Inferior parietal cortex (tissue), 1 donor: ENCODE results near the gene ATP6V1G2.
A peak's percentile ranks its signal among the peaks of the same experiment; 100 is the strongest.
"Not testable (repeated sequence)": the region's sequence is repeated elsewhere in the genome, so short reads cannot be mapped to it uniquely, and the experiment has no call there.

Experiments
- DNase-seq: peaks from one replicate; pipeline ENCODE4 v3.0.0-alpha.2; 2016; ENCODE audit errors: extremely low spot score

ATP6V1G2 gene

GRCh38 chr6:31575952-31576685 is 29.7 kb upstream of the ATP6V1G2 start:
- no peak for DNase-seq

GRCh38 chr6:31575335-31575901 is 29.0 kb upstream of the ATP6V1G2 start, which contains the start of gene TNF:
TSS of gene TNF (plus strand) at chr6:31575565. CDS start at chr6:31575742, 177 bp downstream.
- DNase-seq: no peak

DNA sequence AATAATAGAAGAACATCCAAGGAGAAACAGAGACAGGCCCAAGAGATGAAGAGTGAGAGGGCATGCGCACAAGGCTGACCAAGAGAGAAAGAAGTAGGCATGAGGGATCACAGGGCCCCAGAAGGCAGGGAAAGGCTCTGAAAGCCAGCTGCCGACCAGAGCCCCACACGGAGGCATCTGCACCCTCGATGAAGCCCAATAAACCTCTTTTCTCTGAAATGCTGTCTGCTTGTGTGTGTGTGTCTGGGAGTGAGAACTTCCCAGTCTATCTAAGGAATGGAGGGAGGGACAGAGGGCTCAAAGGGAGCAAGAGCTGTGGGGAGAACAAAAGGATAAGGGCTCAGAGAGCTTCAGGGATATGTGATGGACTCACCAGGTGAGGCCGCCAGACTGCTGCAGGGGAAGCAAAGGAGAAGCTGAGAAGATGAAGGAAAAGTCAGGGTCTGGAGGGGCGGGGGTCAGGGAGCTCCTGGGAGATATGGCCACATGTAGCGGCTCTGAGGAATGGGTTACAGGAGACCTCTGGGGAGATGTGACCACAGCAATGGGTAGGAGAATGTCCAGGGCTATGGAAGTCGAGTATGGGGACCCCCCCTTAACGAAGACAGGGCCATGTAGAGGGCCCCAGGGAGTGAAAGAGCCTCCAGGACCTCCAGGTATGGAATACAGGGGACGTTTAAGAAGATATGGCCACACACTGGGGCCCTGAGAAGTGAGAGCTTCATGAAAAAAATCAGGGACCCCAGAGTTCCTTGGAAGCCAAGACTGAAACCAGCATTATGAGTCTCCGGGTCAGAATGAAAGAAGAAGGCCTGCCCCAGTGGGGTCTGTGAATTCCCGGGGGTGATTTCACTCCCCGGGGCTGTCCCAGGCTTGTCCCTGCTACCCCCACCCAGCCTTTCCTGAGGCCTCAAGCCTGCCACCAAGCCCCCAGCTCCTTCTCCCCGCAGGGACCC is 28.0 kb upstream of the ATP6V1G2 start:
- no peak for DNase-seq

DNA sequence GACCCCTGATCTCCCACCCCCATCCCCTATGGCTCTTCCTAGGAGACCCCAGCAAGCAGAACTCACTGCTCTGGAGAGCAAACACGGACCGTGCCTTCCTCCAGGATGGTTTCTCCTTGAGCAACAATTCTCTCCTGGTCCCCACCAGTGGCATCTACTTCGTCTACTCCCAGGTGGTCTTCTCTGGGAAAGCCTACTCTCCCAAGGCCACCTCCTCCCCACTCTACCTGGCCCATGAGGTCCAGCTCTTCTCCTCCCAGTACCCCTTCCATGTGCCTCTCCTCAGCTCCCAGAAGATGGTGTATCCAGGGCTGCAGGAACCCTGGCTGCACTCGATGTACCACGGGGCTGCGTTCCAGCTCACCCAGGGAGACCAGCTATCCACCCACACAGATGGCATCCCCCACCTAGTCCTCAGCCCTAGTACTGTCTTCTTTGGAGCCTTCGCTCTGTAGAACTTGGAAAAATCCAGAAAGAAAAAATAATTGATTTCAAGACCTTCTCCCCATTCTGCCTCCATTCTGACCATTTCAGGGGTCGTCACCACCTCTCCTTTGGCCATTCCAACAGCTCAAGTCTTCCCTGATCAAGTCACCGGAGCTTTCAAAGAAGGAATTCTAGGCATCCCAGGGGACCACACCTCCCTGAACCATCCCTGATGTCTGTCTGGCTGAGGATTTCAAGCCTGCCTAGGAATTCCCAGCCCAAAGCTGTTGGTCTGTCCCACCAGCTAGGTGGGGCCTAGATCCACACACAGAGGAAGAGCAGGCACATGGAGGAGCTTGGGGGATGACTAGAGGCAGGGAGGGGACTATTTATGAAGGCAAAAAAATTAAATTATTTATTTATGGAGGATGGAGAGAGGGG is 27.1 kb upstream of the ATP6V1G2 start:
- DNase-seq: no peak

DNA sequence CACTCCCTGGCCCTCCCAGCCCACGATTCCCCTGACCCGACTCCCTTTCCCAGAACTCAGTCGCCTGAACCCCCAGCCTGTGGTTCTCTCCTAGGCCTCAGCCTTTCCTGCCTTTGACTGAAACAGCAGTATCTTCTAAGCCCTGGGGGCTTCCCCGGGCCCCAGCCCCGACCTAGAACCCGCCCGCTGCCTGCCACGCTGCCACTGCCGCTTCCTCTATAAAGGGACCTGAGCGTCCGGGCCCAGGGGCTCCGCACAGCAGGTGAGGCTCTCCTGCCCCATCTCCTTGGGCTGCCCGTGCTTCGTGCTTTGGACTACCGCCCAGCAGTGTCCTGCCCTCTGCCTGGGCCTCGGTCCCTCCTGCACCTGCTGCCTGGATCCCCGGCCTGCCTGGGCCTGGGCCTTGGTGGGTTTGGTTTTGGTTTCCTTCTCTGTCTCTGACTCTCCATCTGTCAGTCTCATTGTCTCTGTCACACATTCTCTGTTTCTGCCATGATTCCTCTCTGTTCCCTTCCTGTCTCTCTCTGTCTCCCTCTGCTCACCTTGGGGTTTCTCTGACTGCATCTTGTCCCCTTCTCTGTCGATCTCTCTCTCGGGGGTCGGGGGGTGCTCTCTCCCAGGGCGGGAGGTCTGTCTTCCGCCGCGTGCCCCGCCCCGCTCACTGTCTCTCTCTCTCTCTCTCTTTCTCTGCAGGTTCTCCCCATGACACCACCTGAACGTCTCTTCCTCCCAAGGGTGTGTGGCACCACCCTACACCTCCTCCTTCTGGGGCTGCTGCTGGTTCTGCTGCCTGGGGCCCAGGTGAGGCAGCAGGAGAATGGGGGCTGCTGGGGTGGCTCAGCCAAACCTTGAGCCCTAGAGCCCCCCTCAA is 25.9 kb upstream of the ATP6V1G2 start, which contains the start of gene LTA:
Gene LTA (plus strand): TSS at position 249 of the 871 bp plus-strand sequence. CDS start 454 bp downstream, at position 703.
- no peak for DNase-seq

DNA sequence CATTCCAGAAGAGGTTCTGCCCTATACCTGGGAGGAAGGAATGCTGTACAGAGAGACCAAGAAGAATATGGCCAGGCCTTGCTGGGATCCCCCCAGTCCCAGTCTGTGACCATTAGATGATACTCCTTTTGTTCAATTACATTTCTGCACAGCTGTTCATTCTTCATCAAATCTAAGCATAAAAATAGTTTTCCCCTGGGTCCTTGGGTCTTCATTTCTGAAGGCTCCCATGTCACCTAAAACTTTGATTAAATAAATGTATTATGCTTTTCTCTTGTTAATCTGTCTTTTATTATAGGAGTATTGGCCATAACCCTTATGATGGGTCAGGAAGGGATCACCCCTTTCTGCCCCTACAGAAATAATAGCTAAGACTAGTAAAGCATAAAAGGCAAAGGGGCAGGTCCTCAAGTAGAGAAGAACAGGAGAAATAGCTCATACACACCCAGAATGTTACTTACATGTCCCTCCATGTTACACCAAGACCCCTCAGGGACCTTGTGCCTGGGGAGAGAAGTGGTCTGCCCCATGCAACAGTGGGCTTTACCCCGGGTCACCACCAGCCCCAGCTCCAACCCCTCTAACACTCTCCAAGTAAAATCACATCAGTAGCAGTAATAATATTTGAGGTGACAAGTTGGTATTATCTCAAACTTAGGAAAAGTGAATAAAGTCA is 23.6 kb upstream of the ATP6V1G2 start:
- no peak for DNase-seq

- DNase-seq: no peak
Measured at GRCh38 chr6:31568537-31568961, 22.1 kb upstream of the ATP6V1G2 start.

DNA sequence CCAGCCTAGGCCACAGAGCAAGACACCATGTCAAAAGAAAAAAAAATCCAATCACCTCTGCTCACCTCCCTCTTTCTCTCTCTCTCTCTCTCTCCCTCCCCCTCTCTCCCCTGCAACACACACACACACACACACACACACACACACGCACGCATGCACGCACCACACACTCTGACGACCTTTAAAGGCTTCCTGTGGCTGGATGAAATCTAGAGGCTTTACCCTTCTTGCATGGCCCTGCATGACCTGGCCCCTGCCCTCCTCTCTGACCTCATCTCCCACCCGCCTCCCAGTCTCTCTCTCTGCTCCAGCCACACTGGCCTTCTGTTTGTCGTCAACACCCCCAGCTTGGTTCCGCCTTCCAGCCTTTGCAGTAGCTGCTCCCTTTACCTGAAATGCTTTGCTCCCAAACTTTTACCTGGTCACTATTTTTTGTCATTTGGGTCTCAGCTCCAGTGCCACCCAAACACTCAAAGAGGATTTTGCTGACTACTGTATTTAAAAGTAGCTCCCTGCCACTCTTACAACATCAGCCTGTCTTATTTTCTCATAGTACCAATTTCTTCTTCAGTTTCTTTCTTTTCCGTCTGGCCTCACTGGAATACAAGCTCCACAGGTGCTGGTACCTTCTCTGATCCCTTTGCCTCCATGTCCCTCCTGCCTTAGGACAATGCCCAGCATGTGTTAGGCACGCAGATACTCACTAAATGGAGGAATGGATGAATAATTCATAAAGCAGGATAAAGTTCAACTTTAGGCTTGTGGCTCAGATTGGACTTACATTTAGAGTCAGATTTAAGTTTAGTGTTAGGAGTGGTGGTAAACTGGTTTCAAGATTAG is 21.3 kb upstream of the ATP6V1G2 start:
- DNase-seq: no peak

GRCh38 chr6:31560697-31561058 is 14.3 kb upstream of the ATP6V1G2 start:
- DNase-seq: no peak

GRCh38 chr6:31559958-31560696 is 13.7 kb upstream of the ATP6V1G2 start:
- DNase-seq: no peak

GRCh38 chr6:31559606-31559957 is 13.2 kb upstream of the ATP6V1G2 start:
- no peak for DNase-seq

- peak; percentile 40 for DNase-seq
Measured at GRCh38 chr6:31558631-31559500, 12.5 kb upstream of the ATP6V1G2 start.

GRCh38 chr6:31558318-31558625 is 11.9 kb upstream of the ATP6V1G2 start:
- DNase-seq: no peak

DNA sequence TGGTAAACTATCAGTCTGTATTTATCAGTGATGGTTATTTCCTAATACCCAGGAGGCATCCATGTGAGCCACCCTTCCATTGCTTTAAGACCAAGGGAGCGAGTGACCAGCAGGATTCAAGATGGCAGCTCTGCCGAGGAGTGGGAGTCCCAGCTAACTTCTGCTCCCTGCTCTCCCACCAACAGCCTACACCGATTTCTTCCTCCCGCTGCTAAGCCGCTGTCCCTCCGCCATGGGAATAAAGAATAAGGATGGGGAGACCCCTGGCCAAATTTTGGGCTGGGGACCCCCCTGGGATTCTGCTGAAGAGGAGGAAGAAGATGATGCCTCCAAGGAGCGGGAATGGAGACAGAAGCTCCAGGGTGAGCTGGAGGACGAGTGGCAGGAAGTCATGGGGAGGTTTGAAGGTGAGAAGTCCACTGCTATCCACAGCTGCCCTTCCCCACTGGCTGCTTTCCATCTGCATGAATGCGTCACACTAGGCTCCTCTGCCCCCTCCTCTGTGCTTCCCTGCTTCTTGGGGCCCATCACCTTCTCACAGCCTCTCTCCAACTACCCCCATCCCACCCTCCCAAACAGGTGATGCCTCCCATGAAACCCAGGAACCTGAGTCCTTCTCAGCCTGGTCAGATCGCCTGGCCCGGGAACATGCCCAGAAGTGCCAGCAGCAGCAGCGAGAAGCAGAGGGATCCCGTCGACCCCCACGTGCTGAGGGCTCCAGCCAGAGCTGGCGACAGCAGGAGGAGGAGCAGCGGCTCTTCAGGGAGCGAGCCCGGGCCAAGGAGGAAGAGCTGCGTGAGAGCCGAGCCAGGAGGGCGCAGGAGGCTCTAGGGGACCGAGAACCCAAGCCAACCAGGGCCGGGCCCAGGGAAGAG is 11.3 kb upstream of the ATP6V1G2 start:
- DNase-seq: no peak

DNA sequence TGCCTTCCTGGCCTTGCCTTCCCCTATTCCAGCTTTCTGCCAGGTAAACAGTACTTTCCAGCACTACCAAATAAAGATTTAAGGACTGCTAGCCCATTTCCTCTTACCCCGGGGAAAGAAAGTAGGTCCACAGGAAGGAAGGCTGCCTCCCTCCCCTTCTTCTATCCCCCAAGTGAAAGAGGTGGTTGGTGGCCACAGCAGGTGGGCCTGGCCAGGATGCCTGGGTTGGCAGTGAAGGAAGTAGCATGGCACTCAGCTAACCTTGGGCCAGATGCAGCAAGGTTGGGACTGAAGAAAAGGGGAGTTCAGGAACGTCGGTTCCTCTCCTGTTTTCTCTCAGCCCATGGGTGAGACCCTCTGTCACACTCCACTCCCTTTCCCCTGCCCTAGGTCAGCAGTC is 9.9 kb upstream of the ATP6V1G2 start:
- DNase-seq: no peak

GRCh38 chr6:31551371-31551770 is 5.0 kb upstream of the ATP6V1G2 start:
- not testable (repeated sequence) for DNase-seq

DNA sequence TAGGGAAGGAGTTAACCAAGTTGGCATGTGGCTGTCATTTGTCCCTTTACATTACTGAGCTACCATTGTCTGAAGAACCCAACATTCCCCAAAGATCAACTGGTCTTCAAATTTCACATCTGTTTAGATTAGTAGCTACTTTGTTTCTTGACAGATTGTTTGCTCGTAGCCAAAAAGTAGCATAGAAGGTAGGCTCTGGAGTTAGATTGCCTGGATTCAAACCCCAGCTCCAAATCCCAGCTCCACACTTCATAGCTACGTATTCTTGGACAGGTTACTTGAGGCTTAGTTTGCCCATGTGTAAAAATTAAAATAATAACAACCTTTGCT is 2.1 kb upstream of the ATP6V1G2 start:
- DNase-seq: no peak
